ENCODE measurements around the gene TRAPPC14. TPM values are rescaled to one million over a fixed set of nuclear protein-coding genes. Genes with fewer than 3 reads are reported as not detected.
A peak's percentile ranks its signal among the peaks of the same experiment; 100 is the strongest.

The TRAPPC14 gene
- total and polyA plus RNA-seq, 4 donors: 2.8 to 9.7 (median 5.2) TPM

DNA sequence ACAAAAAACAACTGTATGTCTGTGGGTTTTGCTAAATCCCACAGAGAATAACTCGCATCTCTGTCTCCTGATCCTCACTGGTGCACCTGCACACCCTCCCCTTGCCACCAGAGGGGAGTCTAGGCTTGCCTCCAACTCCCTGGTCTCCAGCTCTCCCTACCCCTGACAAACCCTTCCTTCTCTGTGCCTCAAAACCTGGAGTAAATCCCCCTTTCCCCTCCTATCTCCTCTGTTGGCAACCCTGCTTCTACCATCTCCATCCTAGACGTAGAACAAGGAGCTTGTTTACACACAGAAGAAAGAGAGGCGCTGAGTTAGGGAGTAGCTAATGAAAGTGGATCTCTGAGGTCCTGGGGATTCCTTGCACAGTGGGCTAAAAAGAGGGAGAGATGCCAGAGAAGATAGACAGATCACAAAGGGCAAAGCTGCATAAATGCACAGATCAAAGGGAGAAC lies 25.8 kb downstream of the TRAPPC14 start:
- TF ChIP-seq CTCF (IDR thresholded peaks at IDR 0.05; ENCODE audit: low read depth, low read length, missing input control) (peak; percentile 90), RAD21 (IDR thresholded peaks at IDR 0.05) (peak; percentile 93 to 98), NR2F2 (IDR thresholded peaks at IDR 0.05) (no peak)
- Histone ChIP-seq H3K4me3 (ENCODE audit: low read depth in 1 of 3, low read length in 3 of 3) (no peak overlapping the region), H3K27me3 (ENCODE audit: control insufficient read depth in 4 of 4, insufficient read depth in 4 of 4, low read length in 3 of 4) (no peaks in the 10 kb centered on the region), H3K36me3 (ENCODE audit: control insufficient read depth in 4 of 4, insufficient read depth in 3 of 4, low read depth in 1 of 4, low read length in 3 of 4) (no peaks in the 10 kb centered on the region), H3K9ac (ENCODE audit: low read depth in 1 of 2, low read length in 2 of 2) (no peak overlapping the region), H3K4me1 (ENCODE audit: control insufficient read depth in 4 of 4, insufficient read depth in 4 of 4, low read length in 3 of 4) (peaks cover 5 to 22% (median 12%) of the 10 kb centered on the region in 4 donors), H3K9me3 (ENCODE audit: control insufficient read depth in 4 of 4, low read length in 3 of 4) (no peaks in the 10 kb centered on the region), H3K27ac (ENCODE audit: low read depth in 1 of 2, low read length in 2 of 2) (no peak overlapping the region)
- peak; percentile 69 for DNase-seq (ENCODE audit: low spot score)
- WGBS: 27% methylated on average over 3 of the region's 3 CpGs

DNA sequence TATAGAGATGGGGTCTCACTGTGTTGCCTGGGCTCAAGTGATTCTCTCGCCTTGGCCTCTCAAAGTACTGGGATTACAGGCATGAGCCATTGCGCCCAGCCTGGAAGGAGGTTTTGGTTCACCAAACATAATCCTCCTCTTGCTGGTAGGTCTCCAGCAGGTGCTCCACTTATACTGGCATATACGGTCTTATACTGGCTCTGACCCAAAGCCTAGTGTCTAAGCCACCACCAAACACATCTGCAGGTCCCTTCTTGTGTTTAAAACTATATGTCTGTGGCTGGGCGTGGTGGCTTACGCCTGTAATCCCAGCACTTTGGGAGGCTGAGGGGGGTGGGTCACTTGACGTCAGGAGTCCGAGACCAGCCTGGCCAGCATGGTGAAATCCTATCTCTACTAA lies 26.4 kb downstream of the TRAPPC14 start:
- 61% methylated on average over 7 of the region's 7 CpGs for WGBS
- H3K27me3 ChIP-seq (ENCODE audit: control insufficient read depth in 4 of 4, insufficient read depth in 4 of 4, low read length in 3 of 4): no peaks in the 10 kb centered on the region
- H3K36me3 ChIP-seq (ENCODE audit: control insufficient read depth in 4 of 4, insufficient read depth in 3 of 4, low read depth in 1 of 4, low read length in 3 of 4): no peaks in the 10 kb centered on the region
- no peak overlapping the region for H3K27ac ChIP-seq (ENCODE audit: low read depth in 1 of 2, low read length in 2 of 2)
- H3K4me1 ChIP-seq (ENCODE audit: control insufficient read depth in 4 of 4, insufficient read depth in 4 of 4, low read length in 3 of 4): peaks cover 6 to 28% (median 14%) of the 10 kb centered on the region in 4 donors
- no peak for DNase-seq (ENCODE audit: low spot score)
- H3K9ac ChIP-seq (ENCODE audit: low read depth in 1 of 2, low read length in 2 of 2): no peak overlapping the region
- no peak overlapping the region for H3K4me3 ChIP-seq (ENCODE audit: low read depth in 1 of 3, low read length in 3 of 3)
- H3K9me3 ChIP-seq (ENCODE audit: control insufficient read depth in 4 of 4, low read length in 3 of 4): no peaks in the 10 kb centered on the region
- TF ChIP-seq HNF4A (conservative IDR thresholded peaks at IDR 0.05) (no peak), YY1 (IDR thresholded peaks at IDR 0.05) (no peak), SP1 (IDR thresholded peaks at IDR 0.05) (no peak), RAD21 (IDR thresholded peaks at IDR 0.05) (no peak), ATF3 (IDR thresholded peaks at IDR 0.05) (no peak), ZBTB33 (IDR thresholded peaks at IDR 0.05) (no peak), EGR1 (IDR thresholded peaks at IDR 0.05; ENCODE audit: low read depth in 2 of 2) (no peak), CTCF (IDR thresholded peaks at IDR 0.05; ENCODE audit: low read depth, low read length, missing input control) (no peak), FOXA1 (IDR thresholded peaks at IDR 0.05) (no peak), RXRA (IDR thresholded peaks at IDR 0.05) (no peak), FOXA2 (IDR thresholded peaks at IDR 0.05) (no peak), NR2F2 (IDR thresholded peaks at IDR 0.05) (no peak), GABPA (IDR thresholded peaks at IDR 0.05 in 1 of 2, conservative IDR thresholded peaks at IDR 0.05 in 1 of 2) (no peak), JUND (IDR thresholded peaks at IDR 0.05) (no peak), HNF4G (IDR thresholded peaks at IDR 0.05) (no peak), TAF1 (conservative IDR thresholded peaks at IDR 0.05) (no peak)
- TF ChIP-seq, protein P1, sequence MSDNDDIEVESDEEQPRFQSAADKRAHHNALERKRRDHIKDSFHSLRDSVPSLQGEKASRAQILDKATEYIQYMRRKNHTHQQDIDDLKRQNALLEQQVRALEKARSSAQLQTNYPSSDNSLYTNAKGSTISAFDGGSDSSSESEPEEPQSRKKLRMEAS (IDR thresholded peaks at IDR 0.05): no peak
- TF ChIP-seq, protein P2, sequence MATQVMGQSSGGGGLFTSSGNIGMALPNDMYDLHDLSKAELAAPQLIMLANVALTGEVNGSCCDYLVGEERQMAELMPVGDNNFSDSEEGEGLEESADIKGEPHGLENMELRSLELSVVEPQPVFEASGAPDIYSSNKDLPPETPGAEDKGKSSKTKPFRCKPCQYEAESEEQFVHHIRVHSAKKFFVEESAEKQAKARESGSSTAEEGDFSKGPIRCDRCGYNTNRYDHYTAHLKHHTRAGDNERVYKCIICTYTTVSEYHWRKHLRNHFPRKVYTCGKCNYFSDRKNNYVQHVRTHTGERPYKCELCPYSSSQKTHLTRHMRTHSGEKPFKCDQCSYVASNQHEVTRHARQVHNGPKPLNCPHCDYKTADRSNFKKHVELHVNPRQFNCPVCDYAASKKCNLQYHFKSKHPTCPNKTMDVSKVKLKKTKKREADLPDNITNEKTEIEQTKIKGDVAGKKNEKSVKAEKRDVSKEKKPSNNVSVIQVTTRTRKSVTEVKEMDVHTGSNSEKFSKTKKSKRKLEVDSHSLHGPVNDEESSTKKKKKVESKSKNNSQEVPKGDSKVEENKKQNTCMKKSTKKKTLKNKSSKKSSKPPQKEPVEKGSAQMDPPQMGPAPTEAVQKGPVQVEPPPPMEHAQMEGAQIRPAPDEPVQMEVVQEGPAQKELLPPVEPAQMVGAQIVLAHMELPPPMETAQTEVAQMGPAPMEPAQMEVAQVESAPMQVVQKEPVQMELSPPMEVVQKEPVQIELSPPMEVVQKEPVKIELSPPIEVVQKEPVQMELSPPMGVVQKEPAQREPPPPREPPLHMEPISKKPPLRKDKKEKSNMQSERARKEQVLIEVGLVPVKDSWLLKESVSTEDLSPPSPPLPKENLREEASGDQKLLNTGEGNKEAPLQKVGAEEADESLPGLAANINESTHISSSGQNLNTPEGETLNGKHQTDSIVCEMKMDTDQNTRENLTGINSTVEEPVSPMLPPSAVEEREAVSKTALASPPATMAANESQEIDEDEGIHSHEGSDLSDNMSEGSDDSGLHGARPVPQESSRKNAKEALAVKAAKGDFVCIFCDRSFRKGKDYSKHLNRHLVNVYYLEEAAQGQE (IDR thresholded peaks at IDR 0.05): no peak

Measured in liver (tissue), 9 donors.